Gastrocnemius medialis (tissue), 4 donors: Measurements from ENCODE around the gene MRPS18C.

Experiments
- CTCF ChIP-seq, 5 experiments: fragments of 450-650 bp in 3 of 5; fragments of 200-600 bp in 2 of 5; sonication (generic) in 2 of 5; IDR thresholded peaks in 4 of 5; conservative IDR thresholded peaks in 1 of 5; 1 replicate in 4 of 5; 2 replicates in 1 of 5; pipeline ENCODE4 v1.5.1; 2016 to 2019; ENCODE audit warnings: antibody characterized with exemption in 5 of 5, mild to moderate bottlenecking in 3 of 5, moderate library complexity in 3 of 5
- POLR2A ChIP-seq, 2 donors: fragments of 450-650 bp; IDR thresholded peaks; one replicate each; pipeline ENCODE4 v1.6.1; 2017; ENCODE audit warnings: antibody characterized with exemption in 2 of 2, mild to moderate bottlenecking in 2 of 2, moderate library complexity in 2 of 2

- TF ChIP-seq CTCF (IDR thresholded peaks at IDR 0.05 in 4 of 5, conservative IDR thresholded peaks at IDR 0.05 in 1 of 5) (no peak), POLR2A (IDR thresholded peaks at IDR 0.05) (no peak)
Observed at GRCh38 chr4:83473423-83473822, 17.6 kb downstream of the MRPS18C start.
